Dendritic cell treated with granulocyte-macrophage colony-stimulating factor and Interleukin-4, amounts not matched to agents 40 ng/mL and 50 ng/mL, for 4 days (primary cell): ENCODE data around the gene TACC2.
"Not testable (repeated sequence)": the region's sequence is repeated elsewhere in the genome, so short reads cannot be mapped to it uniquely, and the experiment has no call there.

ENCODE experiments used
- H3K27ac Mint-ChIP-seq: one replicate; pipeline ENCODE4 v1.8.0; 2022; ENCODE audit warnings: mild to moderate bottlenecking, mixed read lengths
- H3K27me3 Mint-ChIP-seq: one replicate; pipeline ENCODE4 v1.8.0; 2022; ENCODE audit warnings: mild to moderate bottlenecking, mixed read lengths
- H3K36me3 Mint-ChIP-seq: one replicate; pipeline ENCODE4 v1.8.0; 2022; ENCODE audit warnings: low read depth, mixed read lengths
- H3K4me1 Mint-ChIP-seq: one replicate; pipeline ENCODE4 v1.8.0; 2022; ENCODE audit warnings: low read depth, mixed read lengths
- H3K4me3 Mint-ChIP-seq: one replicate; pipeline ENCODE4 v1.8.0; 2022; ENCODE audit warnings: mild to moderate bottlenecking, moderate library complexity, mixed read lengths
- H3K9me3 Mint-ChIP-seq: one replicate; pipeline ENCODE4 v1.8.0; 2022; ENCODE audit warnings: mixed read lengths
- intact Hi-C: fragments of 100-400 bp; cut with micrococcal nuclease; formaldehyde crosslinking; loops from one replicate; pipeline ENCODE4 v1.15.0; 2022

TACC2 gene

DNA sequence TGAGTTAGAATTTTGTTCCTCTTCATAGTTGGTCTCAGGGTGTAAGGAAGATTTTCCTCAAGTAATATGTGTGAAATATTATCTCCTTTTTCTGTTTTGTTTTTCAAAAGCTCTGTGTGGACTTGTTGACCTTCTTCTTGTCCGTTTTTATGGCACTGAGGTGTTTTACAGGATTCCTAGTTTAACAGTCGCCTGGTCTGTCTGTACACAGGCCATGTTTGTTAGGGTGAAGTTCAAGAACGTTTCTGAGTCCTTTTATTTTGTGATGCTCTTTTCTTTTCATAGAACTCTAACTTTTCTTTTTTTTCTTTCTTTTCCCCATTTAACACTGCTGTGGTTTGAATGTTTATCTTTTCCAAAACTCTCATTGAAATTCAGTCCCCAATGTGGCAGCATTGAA is 18.5 kb downstream of the TACC2 start:
- intact Hi-C loops = no loop called here
- peaks cover 12% of the 10 kb centered on the region for H3K9me3 Mint-ChIP-seq
- no peaks in the 10 kb centered on the region for H3K4me1 Mint-ChIP-seq
- H3K4me3 Mint-ChIP-seq = no peak overlapping the region
- peaks cover 1% of the 10 kb centered on the region for H3K27me3 Mint-ChIP-seq
- no peaks in the 10 kb centered on the region for H3K36me3 Mint-ChIP-seq
- H3K27ac Mint-ChIP-seq = no peak overlapping the region

- H3K36me3 Mint-ChIP-seq = no peaks in the 10 kb centered on the region
- H3K27ac Mint-ChIP-seq = no peak overlapping the region
- no peaks in the 10 kb centered on the region for H3K9me3 Mint-ChIP-seq
- peaks cover 5% of the 10 kb centered on the region for H3K27me3 Mint-ChIP-seq
- H3K4me3 Mint-ChIP-seq = no peak overlapping the region
- no peaks in the 10 kb centered on the region for H3K4me1 Mint-ChIP-seq
- intact Hi-C loops = no loop called here
These were observed 21.6 kb downstream of the TACC2 start for GRCh38 chr10:122010405-122011050.

DNA sequence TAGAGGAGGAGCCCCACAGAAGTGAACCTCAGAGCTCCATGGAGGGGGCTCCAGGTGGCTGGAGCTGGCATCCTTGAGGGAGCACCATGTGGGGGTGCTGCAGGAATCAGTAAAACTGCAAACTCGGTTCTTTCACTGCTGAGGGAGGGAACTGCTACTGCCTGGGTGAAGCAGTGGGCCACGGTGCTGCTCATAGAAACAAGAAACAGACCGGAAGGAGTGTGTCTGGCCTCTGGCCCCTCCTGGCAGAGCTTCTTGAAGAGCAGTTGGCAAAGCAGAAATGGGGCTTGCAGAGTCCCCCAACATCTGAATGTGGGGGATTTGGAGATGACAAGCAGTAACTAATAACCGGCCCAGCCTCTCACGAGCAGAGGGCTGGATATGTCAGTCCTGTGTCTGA is 23.8 kb downstream of the TACC2 start:
- Mint-ChIP-seq H3K9me3 (no peaks in the 10 kb centered on the region), H3K27me3 (peaks cover 5% of the 10 kb centered on the region), H3K4me1 (no peaks in the 10 kb centered on the region), H3K36me3 (no peaks in the 10 kb centered on the region), H3K27ac (no peak overlapping the region), H3K4me3 (no peak overlapping the region)
- intact Hi-C loops = no loop called here

DNA sequence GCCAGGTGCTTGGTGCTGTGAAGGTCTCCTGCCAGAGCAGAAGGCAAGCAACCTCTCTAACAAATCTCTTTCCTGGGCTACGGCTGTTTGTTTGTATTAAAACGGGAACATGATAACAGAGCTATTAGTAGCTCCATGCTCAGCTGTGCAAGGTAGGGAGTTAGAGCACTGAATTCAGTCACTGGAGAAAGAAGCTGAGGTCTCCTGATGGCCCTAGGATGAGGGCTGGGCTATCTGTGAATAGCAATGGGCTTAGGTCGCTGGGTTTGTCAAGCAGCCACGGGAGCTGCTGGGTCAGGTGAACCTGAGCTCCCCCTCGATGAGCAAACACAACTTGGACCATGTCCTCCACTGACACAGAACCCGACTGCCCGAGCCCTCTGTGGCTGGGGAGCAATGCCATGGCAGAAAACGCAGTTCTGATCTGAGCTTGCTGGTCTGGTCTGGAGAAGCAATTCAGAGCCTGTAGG is 24.4 kb downstream of the TACC2 start:
- peaks cover 7% of the 10 kb centered on the region for H3K27me3 Mint-ChIP-seq
- H3K36me3 Mint-ChIP-seq = no peaks in the 10 kb centered on the region
- no peaks in the 10 kb centered on the region for H3K9me3 Mint-ChIP-seq
- H3K4me3 Mint-ChIP-seq = no peak overlapping the region
- H3K27ac Mint-ChIP-seq = no peak overlapping the region
- no peaks in the 10 kb centered on the region for H3K4me1 Mint-ChIP-seq
- intact Hi-C loops = no loop called here

- Mint-ChIP-seq H3K27ac (no peak overlapping the region), H3K4me1 (no peaks in the 10 kb centered on the region), H3K9me3 (no peaks in the 10 kb centered on the region), H3K27me3 (peaks cover 18% of the 10 kb centered on the region), H3K4me3 (no peak overlapping the region), H3K36me3 (no peaks in the 10 kb centered on the region)
- intact Hi-C loops = no loop called here
These were observed 25.8 kb downstream of the TACC2 start for GRCh38 chr10:122014652-122015248.

- intact Hi-C loops = not testable (repeated sequence)
These were observed 29.0 kb downstream of the TACC2 start for GRCh38 chr10:122017926-122018325.

DNA sequence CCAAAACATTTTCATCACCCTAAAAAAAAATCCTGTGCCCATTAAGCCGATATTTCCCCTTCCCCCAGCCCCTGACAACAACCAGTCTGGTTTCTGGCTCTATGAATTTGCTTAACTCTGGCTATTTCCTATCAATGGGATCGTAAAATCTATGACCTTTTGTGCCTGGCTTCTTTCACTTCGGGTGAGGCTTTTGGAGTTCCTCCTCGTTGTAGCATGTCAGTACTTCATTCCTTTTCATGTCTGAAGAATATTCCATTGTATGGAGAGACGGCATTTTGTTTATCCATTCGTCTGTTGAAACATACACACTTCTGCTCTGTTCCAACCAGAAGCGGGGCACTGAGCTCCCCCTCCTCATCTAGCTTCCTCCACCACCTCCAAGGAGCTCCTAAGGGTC is 29.5 kb downstream of the TACC2 start:
- no peaks in the 10 kb centered on the region for H3K36me3 Mint-ChIP-seq
- H3K4me3 Mint-ChIP-seq = no peak overlapping the region
- H3K27ac Mint-ChIP-seq = no peak overlapping the region
- no peaks in the 10 kb centered on the region for H3K9me3 Mint-ChIP-seq
- intact Hi-C loops = no loop called here
- peaks cover 13% of the 10 kb centered on the region for H3K27me3 Mint-ChIP-seq
- H3K4me1 Mint-ChIP-seq = no peaks in the 10 kb centered on the region

More at GRCh38 chr10:122017926-122018325, 29.0 kb downstream of the TACC2 start:
- H3K4me1 Mint-ChIP-seq, H3K36me3 Mint-ChIP-seq, H3K4me3 Mint-ChIP-seq, H3K9me3 Mint-ChIP-seq, H3K27ac Mint-ChIP-seq: not testable (repeated sequence)
- peaks cover 14% of the 10 kb centered on the region for H3K27me3 Mint-ChIP-seq

- H3K27me3 Mint-ChIP-seq = peaks cover 13% of the 10 kb centered on the region
- intact Hi-C loops = no loop called here
- no peak overlapping the region for H3K27ac Mint-ChIP-seq
- H3K4me3 Mint-ChIP-seq = no peak overlapping the region
- no peaks in the 10 kb centered on the region for H3K9me3 Mint-ChIP-seq
- H3K4me1 Mint-ChIP-seq = no peaks in the 10 kb centered on the region
- H3K36me3 Mint-ChIP-seq = no peaks in the 10 kb centered on the region
These were observed 30.0 kb downstream of the TACC2 start for GRCh38 chr10:122018951-122019413.

- intact Hi-C loops = no loop called here
- Mint-ChIP-seq H3K4me3 (no peak overlapping the region), H3K27ac (no peak overlapping the region), H3K9me3 (no peaks in the 10 kb centered on the region), H3K36me3 (no peaks in the 10 kb centered on the region), H3K27me3 (peaks cover 13% of the 10 kb centered on the region), H3K4me1 (no peaks in the 10 kb centered on the region)
These were observed 30.5 kb downstream of the TACC2 start for GRCh38 chr10:122019414-122019975.

DNA sequence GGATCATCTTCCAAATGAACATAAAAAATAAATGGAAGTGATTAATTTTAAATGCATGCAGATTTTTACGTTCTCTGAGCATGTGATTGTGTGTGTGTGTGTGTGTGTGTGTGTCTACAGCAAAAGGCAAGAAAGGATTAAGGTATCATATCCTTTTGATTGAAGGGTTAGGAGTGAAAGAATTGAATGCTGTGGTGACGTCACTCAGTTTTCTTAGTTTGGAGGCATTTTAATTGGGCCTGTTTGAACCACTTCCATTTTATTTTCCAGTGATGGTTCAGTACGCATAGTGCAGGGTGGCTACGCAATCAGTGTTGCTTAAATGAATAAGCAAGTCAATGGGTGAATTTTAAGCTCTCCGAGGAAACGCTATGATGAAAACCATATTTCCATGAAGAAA is 31.3 kb downstream of the TACC2 start:
- Mint-ChIP-seq H3K36me3 (no peaks in the 10 kb centered on the region), H3K9me3 (no peaks in the 10 kb centered on the region), H3K4me3 (no peak overlapping the region), H3K27me3 (peaks cover 13% of the 10 kb centered on the region), H3K27ac (no peak overlapping the region), H3K4me1 (no peaks in the 10 kb centered on the region)
- intact Hi-C loops = no loop called here

- peaks cover 13% of the 10 kb centered on the region for H3K27me3 Mint-ChIP-seq
- no peaks in the 10 kb centered on the region for H3K4me1 Mint-ChIP-seq
- H3K36me3 Mint-ChIP-seq = no peaks in the 10 kb centered on the region
- intact Hi-C loops = no loop called here
- no peaks in the 10 kb centered on the region for H3K9me3 Mint-ChIP-seq
- no peak overlapping the region for H3K27ac Mint-ChIP-seq
- no peak overlapping the region for H3K4me3 Mint-ChIP-seq
These were observed 32.4 kb downstream of the TACC2 start for GRCh38 chr10:122021379-122021778.

DNA sequence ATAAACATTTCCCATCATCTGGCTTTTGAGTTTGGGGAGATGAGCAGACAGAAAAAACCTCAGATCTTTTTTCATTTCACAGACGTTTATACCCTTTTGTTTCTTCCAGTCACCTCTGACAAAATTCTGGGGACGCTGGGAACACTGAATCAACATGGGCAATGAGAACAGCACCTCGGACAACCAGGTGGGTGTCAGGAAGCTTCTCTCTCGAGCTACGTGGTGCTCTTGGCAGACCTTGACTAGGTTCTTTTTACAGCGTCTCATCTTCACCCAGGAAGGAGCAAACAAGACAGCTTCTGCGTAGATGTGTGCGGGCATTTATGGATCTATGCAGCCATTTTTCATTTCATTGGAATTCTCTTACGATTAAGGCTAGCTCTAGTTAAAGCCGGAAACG is 32.9 kb downstream of the TACC2 start:
- Mint-ChIP-seq H3K9me3 (no peaks in the 10 kb centered on the region), H3K27ac (no peak overlapping the region), H3K27me3 (peaks cover 13% of the 10 kb centered on the region), H3K4me3 (no peak overlapping the region), H3K36me3 (no peaks in the 10 kb centered on the region), H3K4me1 (no peaks in the 10 kb centered on the region)
- intact Hi-C loops = no loop called here

GRCh38 chr10:122022276-122022675 is 33.3 kb downstream of the TACC2 start:
- H3K27me3 Mint-ChIP-seq = peaks cover 13% of the 10 kb centered on the region
- no peaks in the 10 kb centered on the region for H3K4me1 Mint-ChIP-seq
- no peaks in the 10 kb centered on the region for H3K9me3 Mint-ChIP-seq
- intact Hi-C loops = no loop called here
- no peaks in the 10 kb centered on the region for H3K36me3 Mint-ChIP-seq
- H3K4me3 Mint-ChIP-seq = no peak overlapping the region
- H3K27ac Mint-ChIP-seq = no peak overlapping the region

GRCh38 chr10:122023257-122023656 is 34.3 kb downstream of the TACC2 start:
- H3K36me3 Mint-ChIP-seq, H3K27ac Mint-ChIP-seq, H3K9me3 Mint-ChIP-seq, H3K4me3 Mint-ChIP-seq, H3K4me1 Mint-ChIP-seq, intact Hi-C loops: not testable (repeated sequence)
- peaks cover 12% of the 10 kb centered on the region for H3K27me3 Mint-ChIP-seq
